Measurements from ENCODE around the gene PARVA.
"Not testable (repeated sequence)": the region's sequence is repeated elsewhere in the genome, so short reads cannot be mapped to it uniquely, and the experiment has no call there.

Gene PARVA

GRCh38 chr11:12520054-12520453 is 142.7 kb downstream of the PARVA start:
- no peak for TF ChIP-seq TSHZ2 (CRISPR knock-in tag; IDR thresholded peaks at IDR 0.05)
- ATAC-seq = no peak

GRCh38 chr11:12520576-12520975 is 143.2 kb downstream of the PARVA start:
- not testable (repeated sequence) for ATAC-seq

GRCh38 chr11:12523180-12523924 is 146.0 kb downstream of the PARVA start:
- TF ChIP-seq ZC3H10 (CRISPR knock-in tag; IDR thresholded peaks at IDR 0.05) = no peak
- TF ChIP-seq TSHZ2 (CRISPR knock-in tag; IDR thresholded peaks at IDR 0.05) = 0 out of 2 replicates have a peak, but pooled peaks have one; percentile 35
- no peak for ATAC-seq

GRCh38 chr11:12524865-12525264 is 147.5 kb downstream of the PARVA start:
- no peak for TF ChIP-seq BACH2 (CRISPR knock-in tag; IDR thresholded peaks at IDR 0.05; ENCODE audit: borderline replicate concordance)
- no peak for ATAC-seq

- TF ChIP-seq PPARA (CRISPR knock-in tag; IDR thresholded peaks at IDR 0.05; ENCODE audit: borderline replicate concordance) = no peak
- ATAC-seq = no peak
Measured at GRCh38 chr11:12525466-12526055, 148.2 kb downstream of the PARVA start.

GRCh38 chr11:12526789-12527188 is 149.4 kb downstream of the PARVA start:
- ATAC-seq = peak; percentile 94
- TF ChIP-seq ZNF565 (CRISPR knock-in tag; conservative IDR thresholded peaks at IDR 0.05; ENCODE audit: low read depth) (no peak), ZNF8 (CRISPR knock-in tag; IDR thresholded peaks at IDR 0.05) (no peak), ZNF70 (CRISPR knock-in tag; IDR thresholded peaks at IDR 0.05) (no peak), BACH2 (CRISPR knock-in tag; IDR thresholded peaks at IDR 0.05; ENCODE audit: borderline replicate concordance) (no peak), ARNTL (CRISPR knock-in tag; IDR thresholded peaks at IDR 0.05; ENCODE audit: borderline replicate concordance, low read depth) (no peak), ISL1 (CRISPR knock-in tag; IDR thresholded peaks at IDR 0.05) (no peak), CSDC2 (CRISPR knock-in tag; IDR thresholded peaks at IDR 0.05) (no peak), ZFP3 (CRISPR knock-in tag; IDR thresholded peaks at IDR 0.05) (no peak), GLIS3 (CRISPR knock-in tag; IDR thresholded peaks at IDR 0.05) (no peak), TOX (CRISPR knock-in tag; IDR thresholded peaks at IDR 0.05; ENCODE audit: borderline replicate concordance) (no peak), CSRNP3 (CRISPR knock-in tag; IDR thresholded peaks at IDR 0.05) (no peak), POU6F1 (CRISPR knock-in tag; IDR thresholded peaks at IDR 0.05; ENCODE audit: borderline replicate concordance, low read depth) (no peak)
